ENCODE measurements around the gene SORCS2.

SORCS2 gene

GRCh38 chr4:7252051-7252450, 59.7 kb downstream of the SORCS2 start (continued):
- TF ChIP-seq REST (tag by site-specific recombination; IDR thresholded peaks at IDR 0.05) (no peak), ZNF629 (tag by site-specific recombination; IDR thresholded peaks at IDR 0.05) (no peak), ZNF626 (tag by site-specific recombination; IDR thresholded peaks at IDR 0.05) (no peak), ZNF639 (tag by site-specific recombination; IDR thresholded peaks at IDR 0.05) (no peak), ZNF677 (tag by site-specific recombination; IDR thresholded peaks at IDR 0.05) (no peak), ZNF248 (tag by site-specific recombination; IDR thresholded peaks at IDR 0.05) (no peak), ZNF560 (tag by site-specific recombination; IDR thresholded peaks at IDR 0.05; ENCODE audit: borderline replicate concordance) (no peak)

- CTCF ChIA-PET = interaction anchor here (0.6 to 1.0 kb wide), 3 partner anchors 12 to 72 kb away, joined by 3 to 5 read pairs (median 3); no protein-coding TSS in a partner anchor
- Histone ChIP-seq H3K36me3 (ENCODE audit: control insufficient read depth in 2 of 2, insufficient read depth in 1 of 2, low read length in 2 of 2) (no peaks in the 10 kb centered on the region), H3K4me3 (ENCODE audit: low read depth, low read length) (no peak overlapping the region), H3K4me1 (ENCODE audit: control insufficient read depth, insufficient read depth, low read length) (no peaks in the 10 kb centered on the region), H3K9me3 (ENCODE audit: control insufficient read depth, insufficient read depth, low read depth, low read length) (no peaks in the 10 kb centered on the region), H3K27ac (ENCODE audit: extremely low read depth, low read depth, low read length) (no peak overlapping the region)
- no peak for TF ChIP-seq ZNF624 (tag by site-specific recombination; IDR thresholded peaks at IDR 0.05)
- no peak for TF ChIP-seq ZNF791 (tag by site-specific recombination; IDR thresholded peaks at IDR 0.05)
- no peak for TF ChIP-seq ZNF157 (tag by site-specific recombination; IDR thresholded peaks at IDR 0.05)
- no peak for TF ChIP-seq YY2 (tag by site-specific recombination; IDR thresholded peaks at IDR 0.05)
- TF ChIP-seq ZNF561 (tag by site-specific recombination; IDR thresholded peaks at IDR 0.05; ENCODE audit: borderline replicate concordance) = no peak
- no peak for TF ChIP-seq ZNF404 (tag by site-specific recombination; IDR thresholded peaks at IDR 0.05)
- POLR2A ChIA-PET = no interaction called here
These were observed 60.4 kb downstream of the SORCS2 start for GRCh38 chr4:7252510-7253340.

GRCh38 chr4:7253341-7253700, 61.0 kb downstream of the SORCS2 start:
- TF ChIP-seq ZNF23 (tag by site-specific recombination; IDR thresholded peaks at IDR 0.05; ENCODE audit: borderline replicate concordance) (no peak), ZIC2 (tag by site-specific recombination; IDR thresholded peaks at IDR 0.05) (peak; percentile 34; the same call in 1 of the 2 replicates), FEZF1 (tag by site-specific recombination; IDR thresholded peaks at IDR 0.05) (no peak)
- Histone ChIP-seq H3K9me3 (ENCODE audit: control insufficient read depth, insufficient read depth, low read depth, low read length) (no peaks in the 10 kb centered on the region), H3K4me3 (ENCODE audit: low read depth, low read length) (no peak overlapping the region), H3K4me1 (ENCODE audit: control insufficient read depth, insufficient read depth, low read length) (no peaks in the 10 kb centered on the region), H3K36me3 (ENCODE audit: control insufficient read depth in 2 of 2, insufficient read depth in 1 of 2, low read length in 2 of 2) (no peaks in the 10 kb centered on the region), H3K27ac (ENCODE audit: extremely low read depth, low read depth, low read length) (no peak overlapping the region)
- ChIA-PET POLR2A (no interaction called here), CTCF (interaction anchor here (0.6 to 1.0 kb wide), 3 partner anchors 11 to 71 kb away, joined by 3 to 5 read pairs (median 3); no protein-coding TSS in a partner anchor)

Data from HEK293 (cell line).